Subcutaneous adipose tissue (tissue), 4 donors: ENCODE data around the gene ELF1. TPM values are rescaled to one million over a fixed set of nuclear protein-coding genes. Genes with fewer than 3 reads are reported as not detected.

Experiments
- total RNA-seq, 4 donors: library from RNA; depleted of rRNA; stranded (reverse); fragments of >200 nt; gene quantifications; one replicate each; pipeline ENCODE4 v1.1.0, GENCODE V29; 2016
- TF ChIP-seq, protein P1 (sequence below): fragments of 450-650 bp; IDR thresholded peaks from one replicate; pipeline ENCODE4 v1.5.1; 2016; ENCODE audit warnings: low read depth, mild to moderate bottlenecking, control low read depth, antibody characterized with exemption, moderate library complexity

The ELF1 gene
- total RNA-seq, 4 donors from 2014 or later: 68.6 to 109 (median 102) TPM

- TF ChIP-seq, protein P1, sequence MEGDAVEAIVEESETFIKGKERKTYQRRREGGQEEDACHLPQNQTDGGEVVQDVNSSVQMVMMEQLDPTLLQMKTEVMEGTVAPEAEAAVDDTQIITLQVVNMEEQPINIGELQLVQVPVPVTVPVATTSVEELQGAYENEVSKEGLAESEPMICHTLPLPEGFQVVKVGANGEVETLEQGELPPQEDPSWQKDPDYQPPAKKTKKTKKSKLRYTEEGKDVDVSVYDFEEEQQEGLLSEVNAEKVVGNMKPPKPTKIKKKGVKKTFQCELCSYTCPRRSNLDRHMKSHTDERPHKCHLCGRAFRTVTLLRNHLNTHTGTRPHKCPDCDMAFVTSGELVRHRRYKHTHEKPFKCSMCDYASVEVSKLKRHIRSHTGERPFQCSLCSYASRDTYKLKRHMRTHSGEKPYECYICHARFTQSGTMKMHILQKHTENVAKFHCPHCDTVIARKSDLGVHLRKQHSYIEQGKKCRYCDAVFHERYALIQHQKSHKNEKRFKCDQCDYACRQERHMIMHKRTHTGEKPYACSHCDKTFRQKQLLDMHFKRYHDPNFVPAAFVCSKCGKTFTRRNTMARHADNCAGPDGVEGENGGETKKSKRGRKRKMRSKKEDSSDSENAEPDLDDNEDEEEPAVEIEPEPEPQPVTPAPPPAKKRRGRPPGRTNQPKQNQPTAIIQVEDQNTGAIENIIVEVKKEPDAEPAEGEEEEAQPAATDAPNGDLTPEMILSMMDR: no peak
Observed at GRCh38 chr13:40993987-40994386, 25.1 kb downstream of the ELF1 start.

DNA sequence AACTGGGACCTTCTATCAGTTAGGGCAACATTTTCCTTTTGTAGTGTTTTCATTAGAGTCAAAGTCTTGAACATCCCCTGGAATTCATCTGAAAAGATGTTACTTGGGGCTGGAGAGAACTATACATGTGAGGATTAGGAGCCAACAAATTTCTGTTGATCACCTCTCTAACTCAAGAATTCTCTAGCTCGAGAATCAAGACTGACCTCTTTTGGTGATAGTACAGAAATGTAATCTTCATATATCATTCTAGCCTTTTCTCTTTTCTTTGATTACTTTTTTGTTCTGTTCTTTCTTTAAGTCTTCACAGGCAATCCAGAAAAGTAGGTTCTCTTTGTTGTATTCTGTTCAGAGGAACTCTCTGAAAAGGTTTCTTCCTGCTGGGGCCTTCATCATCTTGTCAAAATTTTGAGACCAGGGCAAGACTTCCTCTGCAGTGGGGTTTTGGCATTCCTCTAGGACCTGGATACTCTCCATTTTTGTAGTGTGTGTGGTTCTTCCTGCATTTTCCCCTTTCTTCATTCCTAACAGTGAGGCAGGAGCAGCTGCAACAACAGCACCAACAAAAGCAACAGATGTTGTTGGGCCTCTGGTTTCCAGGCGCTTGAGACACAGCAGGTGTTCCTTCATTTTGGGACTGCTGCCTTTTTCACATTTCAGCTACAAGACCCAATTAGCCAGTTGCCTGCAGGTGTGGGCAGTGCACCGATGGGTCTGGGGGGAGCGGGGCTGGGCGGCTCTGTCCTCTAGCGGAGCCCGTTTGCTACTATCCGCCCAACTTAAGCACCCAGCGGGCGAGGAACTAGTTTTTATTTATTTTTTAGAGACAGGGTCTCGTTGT lies 26.2 kb downstream of the ELF1 start:
- TF ChIP-seq, protein P1: no peak

DNA sequence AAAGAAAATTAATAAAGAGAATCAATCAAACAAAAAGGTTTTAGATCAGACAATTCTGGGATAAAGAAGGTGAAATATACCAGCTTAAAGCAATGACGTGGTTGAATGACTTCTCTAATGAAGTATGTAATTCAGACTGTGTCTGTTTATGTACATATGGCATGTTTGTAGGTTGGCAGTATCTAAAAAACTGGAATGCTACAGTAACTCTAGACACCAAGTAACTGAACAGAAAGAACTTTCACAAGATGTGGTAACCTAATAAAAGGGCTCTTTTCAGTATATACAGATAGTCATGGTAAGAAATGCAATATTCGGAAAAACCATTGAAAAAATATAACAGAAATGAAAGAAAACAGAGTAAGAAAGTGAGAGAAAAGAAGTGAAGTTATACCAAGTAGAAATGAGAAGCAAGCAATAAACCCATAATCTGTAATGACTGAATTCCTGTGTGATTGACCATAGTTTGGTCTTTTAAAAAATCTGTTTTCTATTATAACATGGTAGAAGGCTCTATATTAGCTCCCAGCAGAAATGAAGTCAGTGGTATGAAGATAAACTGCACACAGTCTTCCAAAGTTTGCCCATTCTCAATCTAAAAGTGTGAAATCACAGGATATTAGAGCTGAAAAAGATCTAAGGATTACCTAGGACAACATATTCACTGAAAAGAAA lies 31.4 kb downstream of the ELF1 start:
- TF ChIP-seq, protein P1: no peak

- TF ChIP-seq, protein P1: no peak
Observed at GRCh38 chr13:40986101-40986856, 32.8 kb downstream of the ELF1 start.

- TF ChIP-seq, protein P1: no peak
Observed at GRCh38 chr13:40985381-40986100, 33.6 kb downstream of the ELF1 start.

DNA sequence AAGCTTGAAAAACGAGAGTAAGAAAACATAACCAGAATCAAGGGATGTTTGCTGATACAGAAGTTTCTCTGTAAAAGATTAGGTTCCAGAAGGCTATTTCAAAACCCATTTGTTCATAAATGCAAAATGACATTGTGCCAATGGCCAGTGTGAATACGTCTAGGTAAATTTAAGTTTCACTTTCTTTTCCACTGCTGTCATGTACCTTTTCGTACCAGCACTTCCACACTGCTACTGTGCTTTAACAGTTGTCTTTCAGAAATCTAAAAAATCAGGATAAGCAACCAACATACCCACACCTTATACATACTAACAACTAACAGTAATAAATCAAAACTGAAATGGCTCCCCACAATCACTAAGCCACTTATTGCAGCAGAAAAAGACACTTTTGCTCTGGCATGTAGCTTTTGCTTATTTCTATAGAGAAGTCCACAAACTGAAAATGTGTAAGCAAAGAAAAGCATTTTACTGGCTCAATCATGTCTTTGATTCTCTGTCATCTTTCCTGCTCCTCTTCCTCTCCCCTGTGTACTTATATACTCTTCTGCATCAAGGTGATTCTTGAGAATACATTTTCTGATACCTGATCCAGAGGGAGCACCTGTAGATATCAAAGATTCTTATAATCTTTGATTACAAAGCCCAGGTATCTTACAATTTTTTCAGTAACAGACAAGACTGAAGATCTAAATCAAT lies 34.3 kb downstream of the ELF1 start:
- TF ChIP-seq, protein P1: no peak
